H9 (cell line): ENCODE data around the gene SATB2. TPM values are rescaled to one million over a fixed set of nuclear protein-coding genes. Genes with fewer than 3 reads are reported as not detected.

Experiments used
- DNase-seq: peaks from one replicate; pipeline ENCODE4 v3.0.0-alpha.2; 2017
- H2AFZ ChIP-seq: one replicate; pipeline ENCODE4 v1.6.1; 2013; ENCODE audit warnings: mild to moderate bottlenecking, low read length, control low read depth, moderate library complexity
- H2AK5ac ChIP-seq: 2 replicates; pipeline ENCODE4 v1.6.1; 2013; ENCODE audit warnings: low read length, control low read depth, mixed read lengths; ENCODE audit not compliant: insufficient read length
- H2BK120ac ChIP-seq: one replicate; pipeline ENCODE4 v1.6.1; 2013; ENCODE audit warnings: low read depth, mild to moderate bottlenecking, low read length, control low read depth, inconsistent platforms; ENCODE audit not compliant: poor library complexity, severe bottlenecking
- H2BK12ac ChIP-seq: 2 replicates; pipeline ENCODE4 v1.6.1; 2013; ENCODE audit warnings: low read length, control low read depth, mixed read lengths, low read depth; ENCODE audit not compliant: insufficient read length
- H2BK15ac ChIP-seq: 2 replicates; pipeline ENCODE4 v1.6.1; 2013; ENCODE audit warnings: low read depth, low read length, control low read depth
- H2BK20ac ChIP-seq: one replicate; pipeline ENCODE4 v1.6.1; 2013; ENCODE audit warnings: low read depth, mild to moderate bottlenecking, low read length, control low read depth, inconsistent platforms; ENCODE audit not compliant: poor library complexity, severe bottlenecking
- H2BK5ac ChIP-seq: 2 replicates; pipeline ENCODE4 v1.6.1; 2013; ENCODE audit warnings: low read length, control low read depth, mixed read lengths; ENCODE audit not compliant: insufficient read length
- H3K14ac ChIP-seq: 2 replicates; pipeline ENCODE4 v1.6.1; 2013; ENCODE audit warnings: low read length, control low read depth; ENCODE audit not compliant: insufficient read depth
- H3K18ac ChIP-seq: 2 replicates; pipeline ENCODE4 v1.6.1; 2013; ENCODE audit warnings: low read depth, mild to moderate bottlenecking, mixed read lengths, low read length, control low read depth; ENCODE audit not compliant: insufficient read length
- H3K23ac ChIP-seq: 2 replicates; pipeline ENCODE4 v1.6.1; 2013; ENCODE audit warnings: low read length, control low read depth, mixed read lengths, low read depth; ENCODE audit not compliant: insufficient read length
- H3K23me2 ChIP-seq: 2 replicates; pipeline ENCODE4 v1.6.1; 2013; ENCODE audit warnings: low read depth, mild to moderate bottlenecking, mixed read lengths, low read length, control low read depth; ENCODE audit not compliant: insufficient read length, poor library complexity, severe bottlenecking
- H3K27ac ChIP-seq: 2 replicates; pipeline ENCODE4 v1.5.1; 2013; ENCODE audit warnings: low read length, control low read depth, mixed read lengths, low read depth; ENCODE audit not compliant: insufficient read length
- H3K27me3 ChIP-seq: 2 replicates; pipeline ENCODE4 v1.6.1; 2013; ENCODE audit warnings: low read length, control low read depth, inconsistent platforms; ENCODE audit not compliant: insufficient read depth
- H3K4ac ChIP-seq: 2 replicates; pipeline ENCODE4 v1.6.1; 2013; ENCODE audit warnings: low read depth, mild to moderate bottlenecking, control low read depth, inconsistent platforms, low read length, moderate library complexity
- H3K4me1 ChIP-seq: 2 replicates; pipeline ENCODE4 v1.6.1; 2013; ENCODE audit warnings: low read length, control low read depth, inconsistent platforms; ENCODE audit not compliant: insufficient read depth
- H3K4me2 ChIP-seq: 2 replicates; pipeline ENCODE4 v1.6.1; 2013; ENCODE audit warnings: low read length, control low read depth, mixed read lengths; ENCODE audit not compliant: insufficient read length, insufficient read depth
- H3K56ac ChIP-seq: 2 replicates; pipeline ENCODE4 v1.6.1; 2013; ENCODE audit warnings: low read depth, mild to moderate bottlenecking, mixed read lengths, low read length, control low read depth; ENCODE audit not compliant: insufficient read length
- H3K79me1 ChIP-seq: 2 replicates; pipeline ENCODE4 v1.6.1; 2013; ENCODE audit warnings: low read depth, mild to moderate bottlenecking, moderate library complexity, low read length, control low read depth, inconsistent platforms; ENCODE audit not compliant: insufficient read depth, poor library complexity, severe bottlenecking
- H3K79me2 ChIP-seq: 2 replicates; pipeline ENCODE4 v1.6.1; 2013; ENCODE audit warnings: low read length, control low read depth, inconsistent platforms; ENCODE audit not compliant: insufficient read depth
- H3K9ac ChIP-seq: 2 replicates; pipeline ENCODE4 v1.6.1; 2013; ENCODE audit warnings: low read length, control low read depth, mixed read lengths; ENCODE audit not compliant: insufficient read length; ENCODE audit errors: extremely low read depth
- H3K9me3 ChIP-seq: one replicate; pipeline ENCODE4 v1.6.1; 2013; ENCODE audit warnings: low read depth, low read length, inconsistent platforms; ENCODE audit not compliant: control insufficient read depth
- H3T11ph ChIP-seq: one replicate; pipeline ENCODE4 v1.6.1; 2013; ENCODE audit warnings: mild to moderate bottlenecking, low read length, control low read depth, inconsistent platforms
- H4K20me1 ChIP-seq: one replicate; pipeline ENCODE4 v1.6.1; 2013; ENCODE audit not compliant: control insufficient read depth, insufficient read length, insufficient read depth
- H4K5ac ChIP-seq: 2 replicates; pipeline ENCODE4 v1.6.1; 2013; ENCODE audit warnings: low read depth, mild to moderate bottlenecking, mixed read lengths, low read length, control low read depth; ENCODE audit not compliant: insufficient read length
- H4K8ac ChIP-seq: replicated peaks from 2 replicates; pipeline ENCODE4 v1.6.1; 2013; ENCODE audit warnings: low read length, control low read depth, mixed read lengths, low read depth; ENCODE audit not compliant: insufficient read length
- H4K91ac ChIP-seq: 2 replicates; pipeline ENCODE4 v1.6.1; 2013; ENCODE audit warnings: low read depth, mild to moderate bottlenecking, moderate library complexity, mixed read lengths, low read length, control low read depth; ENCODE audit not compliant: insufficient read length
- H3K27ac Mint-ChIP-seq, 3 experiments: 2 replicates in 2 of 3; 3 replicates in 1 of 3; pipeline ENCODE4 v1.8.0; 2020 to 2021; ENCODE audit warnings: mixed read lengths in 3 of 3, mild to moderate bottlenecking in 1 of 3, moderate library complexity in 1 of 3
- H3K27me3 Mint-ChIP-seq: 2 replicates; pipeline ENCODE4 v1.8.0; 2021; ENCODE audit warnings: low read depth, mild to moderate bottlenecking, moderate library complexity, mixed read lengths
- H3K36me3 Mint-ChIP-seq, 3 experiments: 2 replicates in 2 of 3; 3 replicates in 1 of 3; pipeline ENCODE4 v1.8.0; 2020 to 2021; ENCODE audit warnings: low read depth in 3 of 3, mixed read lengths in 3 of 3; ENCODE audit not compliant: insufficient read depth in 1 of 3
- H3K4me1 Mint-ChIP-seq, 2 experiments: 2 replicates each; pipeline ENCODE4 v1.8.0; 2020; ENCODE audit warnings: mixed read lengths in 2 of 2
- H3K4me3 Mint-ChIP-seq, 2 experiments: 2 replicates in 1 of 2; 3 replicates in 1 of 2; pipeline ENCODE4 v1.8.0; 2020 to 2021; ENCODE audit warnings: mild to moderate bottlenecking in 2 of 2, mixed read lengths in 2 of 2, moderate library complexity in 1 of 2
- H3K9me3 Mint-ChIP-seq, 2 experiments: 2 replicates in 1 of 2; 3 replicates in 1 of 2; pipeline ENCODE4 v1.8.0; 2020; ENCODE audit warnings: mild to moderate bottlenecking in 2 of 2, mixed read lengths in 2 of 2, moderate library complexity in 1 of 2
- WGBS: extraction: QIAGEN DNeasy Blood & Tissue Kit; methylation state at CpG from one replicate; pipeline ENCODE4 v1.1.7; 2013; ENCODE audit warnings: missing lambda C conversion rate, low lambda C conversion rate, mixed read lengths; ENCODE audit not compliant: insufficient read length; ENCODE audit errors: extremely low coverage; 5-methylcytosine and 5-hydroxymethylcytosine counted together
- total RNA-seq: library from RNA; stranded (reverse); gene quantifications from 2 replicates; pipeline ENCODE4 v1.2.1, GENCODE V29; 2021
- TF ChIP-seq, protein P1 (sequence below): fragments of 200-600 bp; sonication (generic); conservative IDR thresholded peaks from 3 replicates; pipeline ENCODE4 v1.8.0; 2021; ENCODE audit warnings: antibody characterized with exemption, mild to moderate bottlenecking

Gene SATB2
- total RNA-seq, 1 experiment from 2014 or later = 23.8 TPM

DNA sequence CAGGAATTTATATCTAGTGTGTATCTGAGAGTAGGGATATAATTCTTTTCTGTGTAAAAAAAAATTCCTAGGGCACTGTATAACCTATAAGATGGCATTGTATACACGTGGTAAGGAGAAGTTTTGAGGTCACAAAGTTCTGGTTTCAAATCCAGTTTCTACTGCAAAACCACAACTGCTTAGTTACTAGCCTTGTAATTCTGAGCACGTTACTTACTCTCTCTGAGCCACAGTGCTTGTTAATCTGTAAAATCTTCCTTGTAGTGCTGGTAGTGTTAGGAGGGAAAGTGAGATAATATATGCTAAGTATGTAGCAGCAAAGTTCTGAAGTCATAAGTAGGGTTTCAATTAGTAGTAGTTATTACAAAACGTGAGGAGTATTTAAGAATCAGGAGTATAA is 175.4 kb downstream of the SATB2 start:
- Histone ChIP-seq H2BK15ac (no peak overlapping the region), H3K23ac (no peak overlapping the region), H4K91ac (no peak overlapping the region), H3T11ph (no peak overlapping the region), H3K56ac (no peak overlapping the region), H3K4me2 (no peak overlapping the region), H2AK5ac (no peak overlapping the region), H2BK20ac (no peak overlapping the region), H3K79me1 (no peaks in the 10 kb centered on the region), H2BK5ac (no peak overlapping the region), H3K4ac (no peak overlapping the region), H2AFZ (no peak overlapping the region), H3K18ac (no peak overlapping the region), H3K4me1 (no peaks in the 10 kb centered on the region; the same call in 1 of the 2 replicates), H3K14ac (no peak overlapping the region), H3K27me3 (no peaks in the 10 kb centered on the region; the same call in 1 of the 2 replicates), H3K9ac (no peak overlapping the region), H2BK120ac (no peak overlapping the region), H4K8ac (no peak overlapping the region), H2BK12ac (no peak overlapping the region), H3K79me2 (no peaks in the 10 kb centered on the region), H3K27ac (no peak overlapping the region), H3K9me3 (no peaks in the 10 kb centered on the region), H3K23me2 (no peaks in the 10 kb centered on the region), H4K20me1 (no peaks in the 10 kb centered on the region), H4K5ac (no peak overlapping the region)
- no peak for DNase-seq
- Mint-ChIP-seq H3K9me3 (peaks cover 11 to 12% of the 10 kb centered on the region in 2 experiments; a peak in 4 of 5 replicates), H3K27me3 (no peaks in the 10 kb centered on the region), H3K27ac (no peak overlapping the region), H3K4me3 (no peak overlapping the region), H3K4me1 (peaks cover 0 to 6% of the 10 kb centered on the region in 2 experiments; a peak in 1 of 4 replicates), H3K36me3 (peaks cover 7 to 40% (median 9%) of the 10 kb centered on the region in 3 experiments; a peak in 6 of 7 replicates)
- TF ChIP-seq, protein P1, sequence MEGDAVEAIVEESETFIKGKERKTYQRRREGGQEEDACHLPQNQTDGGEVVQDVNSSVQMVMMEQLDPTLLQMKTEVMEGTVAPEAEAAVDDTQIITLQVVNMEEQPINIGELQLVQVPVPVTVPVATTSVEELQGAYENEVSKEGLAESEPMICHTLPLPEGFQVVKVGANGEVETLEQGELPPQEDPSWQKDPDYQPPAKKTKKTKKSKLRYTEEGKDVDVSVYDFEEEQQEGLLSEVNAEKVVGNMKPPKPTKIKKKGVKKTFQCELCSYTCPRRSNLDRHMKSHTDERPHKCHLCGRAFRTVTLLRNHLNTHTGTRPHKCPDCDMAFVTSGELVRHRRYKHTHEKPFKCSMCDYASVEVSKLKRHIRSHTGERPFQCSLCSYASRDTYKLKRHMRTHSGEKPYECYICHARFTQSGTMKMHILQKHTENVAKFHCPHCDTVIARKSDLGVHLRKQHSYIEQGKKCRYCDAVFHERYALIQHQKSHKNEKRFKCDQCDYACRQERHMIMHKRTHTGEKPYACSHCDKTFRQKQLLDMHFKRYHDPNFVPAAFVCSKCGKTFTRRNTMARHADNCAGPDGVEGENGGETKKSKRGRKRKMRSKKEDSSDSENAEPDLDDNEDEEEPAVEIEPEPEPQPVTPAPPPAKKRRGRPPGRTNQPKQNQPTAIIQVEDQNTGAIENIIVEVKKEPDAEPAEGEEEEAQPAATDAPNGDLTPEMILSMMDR = no peak
- no CpG with 5 or more reads among the region's 3 CpGs for WGBS
